A549 (cell line): ENCODE results near the gene TCHHL1. TPM values are rescaled to one million over a fixed set of nuclear protein-coding genes. Genes with fewer than 3 reads are reported as not detected.

ENCODE experiments used
- ATAC-seq, 2 experiments: fragments of 200-7000 bp in 1 of 2; fragments of >200 bp in 1 of 2; cut with Nextera tagmentation in 1 of 2; cut with Tn5 transposase in 1 of 2; 3 replicates each; pipeline versions ENCODE4 v1.8.0 to v1.9.1; 2018 to 2020; ENCODE audit warnings: mild to moderate bottlenecking in 1 of 2, moderate library complexity in 1 of 2
- CTCF ChIA-PET: fragments of 300-600 bp; sonication (Branson Sonifier 250); formaldehyde crosslinking; extraction: SDS; loops from one replicate; lab custom pipeline; 2021; ENCODE audit warnings: antibody characterized with exemption, inconsistent platforms; lab: Yijun Ruan, JAX
- POLR2A ChIA-PET: fragments of 350-600 bp; formaldehyde crosslinking; extraction: SDS; loops from one replicate; lab custom pipeline; 2021; ENCODE audit warnings: antibody characterized with exemption, inconsistent platforms; lab: Yijun Ruan, JAX
- DNase-seq, 2 experiments: peaks; one replicate each; pipeline versions ENCODE4 v3.0.0 to v3.0.0-alpha.2; 2011 to 2016; ENCODE audit warnings: low read depth in 1 of 2, low spot score in 1 of 2
- FAIRE-seq: peaks from 2 replicates; lab custom pipeline; 2011; peaks lifted over from hg19 to GRCh38; lab: Jason Lieb, UNC
- H3K27ac ChIP-seq, 2 experiments: fragments of >200 bp; sonication (Bioruptor Twin); formaldehyde crosslinking; 3 replicates each; pipeline ENCODE4 v1.5.1; 2016 to 2017
- H3K4me1 ChIP-seq: fragments of >200 bp; sonication (Bioruptor Twin); formaldehyde crosslinking; 3 replicates; pipeline ENCODE4 v1.6.1; 2016
- H3K4me2 ChIP-seq: fragments of >200 bp; sonication (Bioruptor Twin); formaldehyde crosslinking; 3 replicates; pipeline ENCODE4 v1.6.1; 2016
- H3K4me3 ChIP-seq: fragments of >200 bp; sonication (Bioruptor Twin); formaldehyde crosslinking; 3 replicates; pipeline ENCODE4 v1.5.1; 2016
- H3K9me3 ChIP-seq: fragments of >200 bp; sonication (Bioruptor Twin); formaldehyde crosslinking; 3 replicates; pipeline ENCODE4 v1.6.1; 2016
- EHF ChIP-seq: fragments of 250-450 bp; sonication (Bioruptor Pico); IDR thresholded peaks from 2 replicates; pipeline ENCODE4 v1.5.0; 2020; ENCODE audit warnings: mild to moderate bottlenecking
- EHMT2 ChIP-seq: fragments of 200-600 bp; sonication (generic); IDR thresholded peaks from 2 replicates; pipeline ENCODE4 v1.6.1; 2016; ENCODE audit warnings: antibody characterized with exemption, low read depth, mild to moderate bottlenecking, moderate library complexity
- ESRRA ChIP-seq: fragments of 150-350 bp; IDR thresholded peaks from 2 replicates; pipeline ENCODE4 v1.6.1; 2014; ENCODE audit warnings: mild to moderate bottlenecking, low read length, borderline replicate concordance
- FOSL2 ChIP-seq, 2 experiments: fragments of 450-650 bp in 1 of 2; fragments of >200 bp in 1 of 2; sonication (Bioruptor Twin) in 1 of 2; formaldehyde crosslinking; IDR thresholded peaks; 2 replicates each; pipeline versions ENCODE4 v1.5.0 to v1.6.1; 2016 to 2020; ENCODE audit warnings: mild to moderate bottlenecking in 1 of 2, moderate library complexity in 1 of 2
- HOXA7 ChIP-seq: fragments of 250-450 bp; sonication (Bioruptor Pico); IDR thresholded peaks from 2 replicates; pipeline ENCODE4 v1.5.0; 2020; ENCODE audit warnings: mild to moderate bottlenecking, moderate library complexity
- KDM1A ChIP-seq: fragments of 200-600 bp; sonication (generic); IDR thresholded peaks from 2 replicates; pipeline ENCODE4 v1.6.1; 2016; ENCODE audit warnings: low read depth, mild to moderate bottlenecking
- KDM5A ChIP-seq: fragments of 200-600 bp; sonication (generic); IDR thresholded peaks from 2 replicates; pipeline ENCODE4 v1.6.1; 2016; ENCODE audit warnings: antibody characterized with exemption, mild to moderate bottlenecking
- NR3C1 ChIP-seq: fragments of >200 bp; sonication (Bioruptor Twin); formaldehyde crosslinking; IDR thresholded peaks from 3 replicates; pipeline ENCODE4 v1.6.1; 2017
- RARB ChIP-seq: fragments of 250-450 bp; sonication (Bioruptor Pico); IDR thresholded peaks from 2 replicates; pipeline ENCODE4 v1.8.0; 2021; ENCODE audit warnings: mild to moderate bottlenecking, moderate library complexity
- REST ChIP-seq: fragments of 200-600 bp; sonication (generic); IDR thresholded peaks from 2 replicates; pipeline ENCODE4 v1.6.1; 2016; ENCODE audit warnings: antibody characterized with exemption, mild to moderate bottlenecking, moderate library complexity
- RFX5 ChIP-seq: fragments of 450-650 bp; IDR thresholded peaks from 2 replicates; pipeline ENCODE4 v1.7.1; 2014; ENCODE audit warnings: antibody characterized with exemption, mild to moderate bottlenecking, moderate library complexity
- TP53 ChIP-seq: fragments of 250-450 bp; sonication (Bioruptor Pico); IDR thresholded peaks from 2 replicates; pipeline ENCODE4 v1.5.0; 2021; ENCODE audit warnings: mild to moderate bottlenecking, moderate library complexity
- ZC3H11A ChIP-seq: fragments of 450-650 bp; IDR thresholded peaks from 2 replicates; pipeline ENCODE4 v1.6.1; 2014; ENCODE audit warnings: antibody characterized with exemption, mild to moderate bottlenecking
- WGBS: methylation state at CpG from one replicate; pipeline ENCODE4 v1.1.6; 2017; ENCODE audit errors: missing lambda C conversion rate; 5-methylcytosine and 5-hydroxymethylcytosine counted together
- polyA minus RNA-seq: library from RNA; depleted of rRNA, polyadenylated mRNA; stranded (reverse); fragments of >200 nt; gene quantifications from 2 replicates; pipeline ENCODE4 v1.2.3, GENCODE V29; 2011; rRNA and poly(A)+ RNA removed
- polyA plus RNA-seq, 4 experiments: library from polyadenylated mRNA; depleted of rRNA in 3 of 4; stranded (reverse); fragments of >200 nt; fragmentation: RNase III in 1 of 4; extraction: RNeasy Plus Mini Kit Qiagen cat#74134 plus additional on column Dnase treatment in 1 of 4; gene quantifications; 2 replicates in 3 of 4; 3 replicates in 1 of 4; pipeline ENCODE4 v1.2.3, GENCODE V29; 2011 to 2017
- TF ChIP-seq, protein P1 (sequence below): fragments of 250-450 bp; sonication (Bioruptor Pico); IDR thresholded peaks from 2 replicates; pipeline ENCODE4 v1.5.0; 2020; ENCODE audit warnings: low read depth, mild to moderate bottlenecking, moderate library complexity
- TF ChIP-seq, protein P2 (sequence below): fragments of >200 bp; sonication (Bioruptor Twin); formaldehyde crosslinking; IDR thresholded peaks from 3 replicates; pipeline ENCODE4 v1.5.1; 2016

Gene TCHHL1
- not detected in 2 replicates for polyA plus RNA-seq (2011; rRNA removed)
- polyA plus RNA-seq (2012; cell fraction: cytosol; rRNA removed) = not detected in 2 replicates
- polyA plus RNA-seq (2012; cell fraction: nucleus; rRNA removed) = not detected in 2 replicates
- not detected in 3 replicates for polyA plus RNA-seq (2017; fragmentation: RNase III; extraction: RNeasy Plus Mini Kit Qiagen cat#74134 plus additional on column Dnase treatment)
- polyA minus RNA-seq = not detected in 2 replicates

GRCh38 chr1:152089014-152089674 lies at the start of gene TCHHL1:
TCHHL1 (minus strand) TSS chr1:152089064; CDS start chr1:152088143, 921 bp downstream.
- H3K4me1 ChIP-seq = no peaks in the 10 kb centered on the region
- TF ChIP-seq RFX5 (no peak), EHMT2 (no peak), EHF (CRISPR knock-in tag) (no peak), KDM1A (no peak), ESRRA (no peak), RARB (CRISPR knock-in tag) (no peak), REST (no peak)
- DNase-seq (no peak), FAIRE-seq (no peak), ATAC-seq (no peak)
- H3K27ac ChIP-seq = no peak within 1 kb of the TSS
- H3K4me3 ChIP-seq = no peak within 1 kb of the TSS
- POLR2A ChIA-PET = no interaction called here
- 23% methylated on average over 5 of the region's 5 CpGs for WGBS
- H3K9me3 ChIP-seq = peaks cover 11% of the 10 kb centered on the region
- H3K4me2 ChIP-seq = no peak within 1 kb of the TSS
- CTCF ChIA-PET = interaction anchor here (0.5 to 1.1 kb wide), 3 partner anchors 36 to 816 kb away, joined by 3 to 6 read pairs (median 4); no protein-coding TSS in a partner anchor

DNA sequence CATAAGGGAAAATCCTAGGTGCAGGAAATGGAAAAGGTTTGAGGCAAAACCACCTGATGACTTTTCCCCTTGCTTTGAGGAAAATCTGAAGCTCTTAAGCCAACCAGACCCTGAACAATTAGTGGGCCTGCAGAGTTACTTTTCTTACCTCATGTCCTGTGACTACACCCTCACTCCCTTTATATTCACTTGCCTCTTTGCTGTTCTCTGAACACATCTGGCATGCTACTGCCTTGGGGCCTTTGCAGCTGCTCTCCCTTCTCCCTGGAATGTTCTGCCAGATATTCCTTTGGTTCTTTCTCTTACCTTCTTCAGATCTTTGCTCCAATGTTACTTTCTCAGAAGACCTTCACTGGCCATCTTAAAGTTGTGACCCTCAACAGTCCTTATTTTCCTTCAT lies 48.4 kb upstream of the TCHHL1 start:
- H3K27ac ChIP-seq = no peak overlapping the region
- no peak overlapping the region for H3K4me3 ChIP-seq
- ATAC-seq (no peak), FAIRE-seq (no peak), DNase-seq (no peak)
- H3K4me2 ChIP-seq = no peak overlapping the region
- ChIA-PET POLR2A (interaction anchor here (1.6 kb wide), 1 partner anchor 27 kb away, joined by 3 read pairs; no protein-coding TSS in a partner anchor), CTCF (interaction anchor here (0.7 to 13.5 kb wide), 8 partner anchors 12 to 396 kb away, joined by 3 to 357 read pairs (median 3); no protein-coding TSS in a partner anchor)
- peaks cover 4% of the 10 kb centered on the region; the same call in 2 of the 3 replicates for H3K9me3 ChIP-seq
- H3K4me1 ChIP-seq = no peaks in the 10 kb centered on the region
- TF ChIP-seq TP53 (no peak), NR3C1 (no peak), ZC3H11A (no peak), ESRRA (no peak), KDM1A (no peak), HOXA7 (CRISPR knock-in tag) (no peak), KDM5A (no peak), FOSL2 (IDR thresholded peaks at IDR 0.05) (no peak), FOSL2 (CRISPR knock-in tag; IDR thresholded peaks at IDR 0.05) (no peak)
- TF ChIP-seq, protein P1, sequence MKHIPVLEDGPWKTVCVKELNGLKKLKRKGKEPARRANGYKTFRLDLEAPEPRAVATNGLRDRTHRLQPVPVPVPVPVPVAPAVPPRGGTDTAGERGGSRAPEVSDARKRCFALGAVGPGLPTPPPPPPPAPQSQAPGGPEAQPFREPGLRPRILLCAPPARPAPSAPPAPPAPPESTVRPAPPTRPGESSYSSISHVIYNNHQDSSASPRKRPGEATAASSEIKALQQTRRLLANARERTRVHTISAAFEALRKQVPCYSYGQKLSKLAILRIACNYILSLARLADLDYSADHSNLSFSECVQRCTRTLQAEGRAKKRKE (CRISPR knock-in tag) = no peak
- TF ChIP-seq, protein P2, sequence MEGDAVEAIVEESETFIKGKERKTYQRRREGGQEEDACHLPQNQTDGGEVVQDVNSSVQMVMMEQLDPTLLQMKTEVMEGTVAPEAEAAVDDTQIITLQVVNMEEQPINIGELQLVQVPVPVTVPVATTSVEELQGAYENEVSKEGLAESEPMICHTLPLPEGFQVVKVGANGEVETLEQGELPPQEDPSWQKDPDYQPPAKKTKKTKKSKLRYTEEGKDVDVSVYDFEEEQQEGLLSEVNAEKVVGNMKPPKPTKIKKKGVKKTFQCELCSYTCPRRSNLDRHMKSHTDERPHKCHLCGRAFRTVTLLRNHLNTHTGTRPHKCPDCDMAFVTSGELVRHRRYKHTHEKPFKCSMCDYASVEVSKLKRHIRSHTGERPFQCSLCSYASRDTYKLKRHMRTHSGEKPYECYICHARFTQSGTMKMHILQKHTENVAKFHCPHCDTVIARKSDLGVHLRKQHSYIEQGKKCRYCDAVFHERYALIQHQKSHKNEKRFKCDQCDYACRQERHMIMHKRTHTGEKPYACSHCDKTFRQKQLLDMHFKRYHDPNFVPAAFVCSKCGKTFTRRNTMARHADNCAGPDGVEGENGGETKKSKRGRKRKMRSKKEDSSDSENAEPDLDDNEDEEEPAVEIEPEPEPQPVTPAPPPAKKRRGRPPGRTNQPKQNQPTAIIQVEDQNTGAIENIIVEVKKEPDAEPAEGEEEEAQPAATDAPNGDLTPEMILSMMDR = no peak
